GM10847 (cell line): ENCODE measurements around the gene NCF4.

Experiments
- POLR2A ChIP-seq: IDR thresholded peaks from 2 replicates; pipeline ENCODE4 v1.6.1; 2011; ENCODE audit not compliant: insufficient read length; ENCODE audit errors: extremely low read depth

Gene NCF4

GRCh38 chr22:36893262-36893661, 32.5 kb downstream of the NCF4 start:
- TF ChIP-seq POLR2A: no peak

GRCh38 chr22:36894266-36894665, 33.5 kb downstream of the NCF4 start:
- TF ChIP-seq POLR2A: no peak

- no peak for TF ChIP-seq POLR2A
These were observed 36.8 kb downstream of the NCF4 start for GRCh38 chr22:36897611-36898010.

- no peak for TF ChIP-seq POLR2A
These were observed 37.9 kb downstream of the NCF4 start for GRCh38 chr22:36898690-36899089.

GRCh38 chr22:36899498-36899897, 38.7 kb downstream of the NCF4 start:
- no peak for TF ChIP-seq POLR2A

- no peak for TF ChIP-seq POLR2A
These were observed 39.4 kb downstream of the NCF4 start for GRCh38 chr22:36900225-36900624.

GRCh38 chr22:36900880-36901279, 40.1 kb downstream of the NCF4 start:
- no peak for TF ChIP-seq POLR2A

GRCh38 chr22:36901411-36902142, 40.8 kb downstream of the NCF4 start:
- no peak for TF ChIP-seq POLR2A

- no peak for TF ChIP-seq POLR2A
These were observed 41.5 kb downstream of the NCF4 start for GRCh38 chr22:36902143-36902926.

GRCh38 chr22:36904260-36904880, 43.6 kb downstream of the NCF4 start:
- no peak for TF ChIP-seq POLR2A

- no peak for TF ChIP-seq POLR2A
These were observed 46.7 kb downstream of the NCF4 start for GRCh38 chr22:36907253-36908195.

- no peak for TF ChIP-seq POLR2A
These were observed 49.7 kb downstream of the NCF4 start for GRCh38 chr22:36910461-36910860.

- no peak for TF ChIP-seq POLR2A
These were observed 51.3 kb downstream of the NCF4 start for GRCh38 chr22:36911887-36912661.
